HEK293 (cell line): Measurements from ENCODE around the gene RNF7.

ENCODE experiments used
- CTCF ChIA-PET: fragments of 350-600 bp; formaldehyde crosslinking; extraction: SDS; loops from one replicate; lab custom pipeline; 2021; ENCODE audit warnings: antibody characterized with exemption; lab: Yijun Ruan, JAX
- POLR2A ChIA-PET: fragments of 300-600 bp; formaldehyde crosslinking; extraction: SDS; loops from one replicate; lab custom pipeline; 2020; ENCODE audit warnings: antibody characterized with exemption, inconsistent platforms; lab: Yijun Ruan, JAX
- H3K27ac ChIP-seq: fragments of 200-500 bp; sonication (Bioruptor generic); 2 replicates; pipeline ENCODE4 v1.5.1; 2014; ENCODE audit warnings: low read depth, low read length, control low read depth, inconsistent platforms; ENCODE audit errors: extremely low read depth
- H3K36me3 ChIP-seq, 2 experiments: fragments of 200-500 bp in 1 of 2; sonication (Bioruptor generic) in 1 of 2; 1 replicate in 1 of 2; 2 replicates in 1 of 2; pipeline ENCODE4 v1.5.1; 2014 to 2017; ENCODE audit warnings: inconsistent platforms in 2 of 2, low read length in 2 of 2; ENCODE audit not compliant: control insufficient read depth in 2 of 2, insufficient read depth in 1 of 2
- H3K4me1 ChIP-seq: fragments of 200-500 bp; sonication (Bioruptor generic); 2 replicates; pipeline ENCODE4 v1.5.1; 2014; ENCODE audit warnings: mild to moderate bottlenecking, low read length, inconsistent platforms; ENCODE audit not compliant: control insufficient read depth, insufficient read depth
- H3K4me3 ChIP-seq: 2 replicates; pipeline ENCODE4 v1.5.1; 2011; ENCODE audit warnings: low read depth, mild to moderate bottlenecking, control low read depth, low read length, moderate library complexity
- H3K9me3 ChIP-seq: fragments of 200-500 bp; sonication (Bioruptor generic); 2 replicates; pipeline ENCODE4 v1.5.1; 2014; ENCODE audit warnings: low read depth, low read length, inconsistent platforms; ENCODE audit not compliant: control insufficient read depth, insufficient read depth
- BCL11B ChIP-seq: fragments of 450-650 bp; formaldehyde crosslinking; IDR thresholded peaks from 2 replicates; pipeline ENCODE4 v1.5.1; 2016; ENCODE audit warnings: low read depth, missing biosample characterization, missing genetic modification characterization
- GFI1B ChIP-seq: fragments of 450-650 bp; formaldehyde crosslinking; IDR thresholded peaks from 2 replicates; pipeline ENCODE4 v1.5.1; 2016; ENCODE audit warnings: missing biosample characterization, missing genetic modification characterization
- HOXC10 ChIP-seq: sonication (generic); formaldehyde crosslinking; IDR thresholded peaks from 2 replicates; pipeline ENCODE4 v1.8.1; 2023; ENCODE audit warnings: mild to moderate bottlenecking, missing genetic modification reagents
- INSM2 ChIP-seq: fragments of 450-650 bp; formaldehyde crosslinking; IDR thresholded peaks from 2 replicates; pipeline ENCODE4 v1.5.1; 2016; ENCODE audit warnings: missing biosample characterization, missing genetic modification characterization
- MYNN ChIP-seq: fragments of 450-650 bp; formaldehyde crosslinking; IDR thresholded peaks from 2 replicates; pipeline ENCODE4 v1.5.1; 2016; ENCODE audit warnings: missing biosample characterization, missing genetic modification characterization, borderline replicate concordance
- MZF1 ChIP-seq: fragments of 450-650 bp; formaldehyde crosslinking; IDR thresholded peaks from 2 replicates; pipeline ENCODE4 v1.5.1; 2017; ENCODE audit warnings: missing biosample characterization, missing genetic modification characterization, borderline replicate concordance
- TCF7L2 ChIP-seq: IDR thresholded peaks from 2 replicates; pipeline ENCODE4 v1.6.1; 2011; ENCODE audit warnings: low read depth, mild to moderate bottlenecking, inconsistent platforms, low read length, moderate library complexity, borderline replicate concordance
- ZNF112 ChIP-seq: fragments of 450-650 bp; formaldehyde crosslinking; IDR thresholded peaks from 2 replicates; pipeline ENCODE4 v1.5.0; 2017; ENCODE audit warnings: missing biosample characterization, missing genetic modification characterization
- ZNF146 ChIP-seq: fragments of 450-650 bp; formaldehyde crosslinking; IDR thresholded peaks from 2 replicates; pipeline ENCODE4 v1.5.1; 2016; ENCODE audit warnings: missing biosample characterization, missing genetic modification characterization
- ZNF148 ChIP-seq: fragments of 450-650 bp; formaldehyde crosslinking; IDR thresholded peaks from 2 replicates; pipeline ENCODE4 v1.5.0; 2017; ENCODE audit warnings: missing biosample characterization, missing genetic modification characterization, borderline replicate concordance
- ZNF2 ChIP-seq: fragments of 450-650 bp; formaldehyde crosslinking; IDR thresholded peaks from 2 replicates; pipeline ENCODE4 v1.5.1; 2016; ENCODE audit warnings: missing biosample characterization, missing genetic modification characterization
- ZNF335 ChIP-seq: fragments of 450-650 bp; formaldehyde crosslinking; conservative IDR thresholded peaks from 2 replicates; pipeline ENCODE4 v1.5.1; 2016; ENCODE audit warnings: missing biosample characterization, missing genetic modification characterization
- ZNF366 ChIP-seq: fragments of 450-650 bp; formaldehyde crosslinking; conservative IDR thresholded peaks from 2 replicates; pipeline ENCODE4 v1.5.1; 2016; ENCODE audit warnings: missing biosample characterization, missing genetic modification characterization
- ZNF37A ChIP-seq: fragments of 450-650 bp; IDR thresholded peaks from 2 replicates; pipeline ENCODE4 v1.5.1; 2018; ENCODE audit warnings: missing biosample characterization, missing genetic modification characterization
- ZNF398 ChIP-seq: fragments of 450-650 bp; formaldehyde crosslinking; IDR thresholded peaks from 2 replicates; pipeline ENCODE4 v1.5.1; 2017; ENCODE audit warnings: missing biosample characterization, missing genetic modification characterization
- ZNF426 ChIP-seq: fragments of 450-650 bp; formaldehyde crosslinking; IDR thresholded peaks from 2 replicates; pipeline ENCODE4 v1.5.1; 2017; ENCODE audit warnings: missing biosample characterization, missing genetic modification characterization, mild to moderate bottlenecking, inconsistent platforms, moderate library complexity
- ZNF473 ChIP-seq: fragments of 450-650 bp; formaldehyde crosslinking; IDR thresholded peaks from 2 replicates; pipeline ENCODE4 v1.5.1; 2017; ENCODE audit warnings: missing biosample characterization, missing genetic modification characterization
- ZNF513 ChIP-seq: fragments of 450-650 bp; IDR thresholded peaks from 2 replicates; pipeline ENCODE4 v1.5.1; 2018; ENCODE audit warnings: missing biosample characterization, missing genetic modification characterization
- ZNF518A ChIP-seq: fragments of 450-650 bp; formaldehyde crosslinking; conservative IDR thresholded peaks from 2 replicates; pipeline ENCODE4 v1.5.1; 2016; ENCODE audit warnings: low read depth, missing biosample characterization, missing genetic modification characterization
- ZNF585B ChIP-seq: fragments of 450-650 bp; formaldehyde crosslinking; IDR thresholded peaks from 2 replicates; pipeline ENCODE4 v1.5.1; 2016; ENCODE audit warnings: missing biosample characterization, missing genetic modification characterization
- ZNF600 ChIP-seq: fragments of 450-650 bp; formaldehyde crosslinking; IDR thresholded peaks from 2 replicates; pipeline ENCODE4 v1.5.1; 2016; ENCODE audit warnings: missing biosample characterization, missing genetic modification characterization
- ZNF610 ChIP-seq: fragments of 450-650 bp; formaldehyde crosslinking; IDR thresholded peaks from 2 replicates; pipeline ENCODE4 v1.5.1; 2016; ENCODE audit warnings: missing biosample characterization, missing genetic modification characterization, borderline replicate concordance
- ZNF701 ChIP-seq: fragments of 450-650 bp; formaldehyde crosslinking; IDR thresholded peaks from 2 replicates; pipeline ENCODE4 v1.5.1; 2016; ENCODE audit warnings: missing biosample characterization, missing genetic modification characterization
- ZNF785 ChIP-seq: fragments of 450-650 bp; formaldehyde crosslinking; IDR thresholded peaks from 2 replicates; pipeline ENCODE4 v1.5.1; 2016; ENCODE audit warnings: missing biosample characterization, missing genetic modification characterization
- ZSCAN23 ChIP-seq: fragments of 450-650 bp; formaldehyde crosslinking; IDR thresholded peaks from 2 replicates; pipeline ENCODE4 v1.5.1; 2016; ENCODE audit warnings: missing biosample characterization, missing genetic modification characterization

The RNF7 gene

GRCh38 chr3:141737093-141737492 is 1.0 kb upstream of the RNF7 start (continued):
- TF ChIP-seq ZNF398 (tag by site-specific recombination): no peak
- TF ChIP-seq INSM2: no peak
- no peak for TF ChIP-seq ZNF112
- no peak for TF ChIP-seq ZNF585B (tag by site-specific recombination)
- no peak for TF ChIP-seq ZNF426 (tag by site-specific recombination)
- TF ChIP-seq GFI1B (tag by site-specific recombination): no peak
- no peak for TF ChIP-seq ZNF37A (tag by site-specific recombination)
- TF ChIP-seq ZNF701: no peak
- TF ChIP-seq MYNN: no peak
- TF ChIP-seq, all 188 proteins: peak for 0

- POLR2A ChIA-PET: no interaction called here
- no peak overlapping the region; the same call in 1 of the 2 replicates for H3K27ac ChIP-seq
- CTCF ChIA-PET: interaction anchor here (0.6 to 1.5 kb wide), 4 partner anchors 9 to 143 kb away, joined by 3 to 12 read pairs (median 4); no protein-coding TSS in a partner anchor
- H3K9me3 ChIP-seq: no peaks in the 10 kb centered on the region
- peak overlapping the region; percentile 37 for H3K4me3 ChIP-seq
- no peaks in the 10 kb centered on the region for H3K4me1 ChIP-seq
- H3K36me3 ChIP-seq: peaks cover 0 to 3% of the 10 kb centered on the region in 2 experiments; a peak in 1 of 3 replicates
- TF ChIP-seq ZNF146 (tag by site-specific recombination) (no peak), ZNF600 (tag by site-specific recombination) (0 out of 2 replicates have a peak, but pooled peaks have one; percentile 37), TCF7L2 (no peak), BCL11B (tag by site-specific recombination) (no peak), ZNF518A (peak; percentile 32; the same call in 1 of the 2 replicates), ZNF513 (tag by site-specific recombination) (no peak), HOXC10 (CRISPR knock-in tag) (no peak), MZF1 (tag by site-specific recombination) (no peak), ZNF335 (tag by site-specific recombination) (peak; percentile 64), ZNF2 (tag by site-specific recombination) (no peak), ZSCAN23 (tag by site-specific recombination) (no peak), GFI1B (tag by site-specific recombination) (0 out of 2 replicates have a peak, but pooled peaks have one; percentile 48), ZNF473 (tag by site-specific recombination) (no peak), ZNF366 (tag by site-specific recombination) (no peak), ZNF148 (tag by site-specific recombination) (no peak), ZNF610 (tag by site-specific recombination) (no peak), ZNF785 (tag by site-specific recombination) (no peak)
Measured at GRCh38 chr3:141737678-141738021, 448 bp upstream of the RNF7 start.
